K562 (cell line): ENCODE measurements around the gene MYO1B. TPM values are rescaled to one million over a fixed set of nuclear protein-coding genes. Genes with fewer than 3 reads are reported as not detected.

ENCODE experiments used
- ATAC-seq: fragments of 200-7000 bp; cut with Tn5 transposase; 3 replicates; pipeline ENCODE4 v1.9.1; 2020; ENCODE audit warnings: moderate library complexity
- BruUV-seq: library from RNA; stranded (reverse); fragments of 400-500 nt; replicated peaks from 2 replicates; lab custom pipeline; 2021; lab: Mats Ljungman, UMichigan
- CTCF ChIA-PET: fragments of 300-600 bp; formaldehyde crosslinking; extraction: SDS; loops from one replicate; lab custom pipeline; 2021; ENCODE audit warnings: low intra/inter-chr PET ratio; lab: Yijun Ruan, JAX
- POLR2A ChIA-PET: fragments of 300-600, 350-650 bp; sonication (Branson Sonifier 250); formaldehyde crosslinking; extraction: SDS; loops from one replicate; lab custom pipeline; 2021; ENCODE audit warnings: antibody characterized with exemption, inconsistent platforms; lab: Yijun Ruan, JAX
- DNase-seq, 4 experiments: peaks; one replicate each; pipeline versions ENCODE4 v3.0.0 to v3.0.0-alpha.2; 2011 to 2018; ENCODE audit warnings: low spot score in 3 of 4, mixed read lengths in 3 of 4; ENCODE audit errors: extremely low read depth in 1 of 4
- FAIRE-seq: peaks from 2 replicates; lab custom pipeline; 2011; peaks lifted over from hg19 to GRCh38; lab: Jason Lieb, UNC
- H2AFZ ChIP-seq: 2 replicates; pipeline ENCODE4 v1.6.0; 2011; ENCODE audit warnings: low read depth, low read length, control low read depth, inconsistent platforms
- H3K27ac ChIP-seq: fragments of 200-600 bp; 3 replicates; pipeline ENCODE4 v1.8.0; 2011; ENCODE audit warnings: low read depth, mild to moderate bottlenecking, control low read depth, inconsistent platforms, low read length, moderate library complexity, mixed read lengths; ENCODE audit errors: extremely low read depth
- H3K27me3 ChIP-seq, 2 experiments: fragments of 300-600 bp in 1 of 2; 2 replicates in 1 of 2; 3 replicates in 1 of 2; pipeline versions ENCODE4 v1.6.0 to v1.8.0; 2011; ENCODE audit warnings: inconsistent platforms in 2 of 2, low read length in 2 of 2, mild to moderate bottlenecking in 1 of 2, mixed read lengths in 1 of 2, moderate library complexity in 1 of 2; ENCODE audit not compliant: control insufficient read depth in 2 of 2, insufficient read depth in 2 of 2
- H3K36me3 ChIP-seq: fragments of 300-600 bp; 3 replicates; pipeline ENCODE4 v1.8.0; 2011; ENCODE audit warnings: mild to moderate bottlenecking, low read length, inconsistent platforms; ENCODE audit not compliant: control insufficient read depth, insufficient read depth
- H3K4me1 ChIP-seq, 2 experiments: fragments of 200-600 bp in 1 of 2; replicated peaks in 1 of 2; 2 replicates in 1 of 2; 3 replicates in 1 of 2; pipeline versions ENCODE4 v1.5.1 to v1.8.0; 2011; ENCODE audit warnings: inconsistent platforms in 2 of 2, low read length in 2 of 2, mild to moderate bottlenecking in 1 of 2, mixed read lengths in 1 of 2, moderate library complexity in 1 of 2; ENCODE audit not compliant: control insufficient read depth in 2 of 2, insufficient read depth in 2 of 2
- H3K4me2 ChIP-seq: 2 replicates; pipeline ENCODE4 v1.6.1; 2011; ENCODE audit warnings: low read length, control low read depth, inconsistent platforms, mixed read lengths; ENCODE audit not compliant: insufficient read depth
- H3K4me3 ChIP-seq: fragments of 200-600 bp; sonication (generic), shearing (Covaris generic); 2 replicates; pipeline ENCODE4 v1.5.1; 2016; ENCODE audit warnings: control low read depth, inconsistent platforms
- H3K79me2 ChIP-seq: fragments of 200-600 bp; 3 replicates; pipeline ENCODE4 v1.8.0; 2011; ENCODE audit warnings: low read length, inconsistent platforms; ENCODE audit not compliant: control insufficient read depth, insufficient read depth
- H3K9ac ChIP-seq, 2 experiments: 2 replicates each; pipeline versions ENCODE4 v1.6.0 to v1.6.1; 2011; ENCODE audit warnings: low read depth in 2 of 2, low read length in 2 of 2, control low read depth in 1 of 2, inconsistent platforms in 1 of 2, mild to moderate bottlenecking in 1 of 2, mixed read lengths in 1 of 2; ENCODE audit not compliant: insufficient read depth in 1 of 2
- H3K9me1 ChIP-seq: one replicate; pipeline ENCODE4 v1.6.0; 2011; ENCODE audit warnings: inconsistent platforms, mild to moderate bottlenecking, low read length, moderate library complexity; ENCODE audit not compliant: control insufficient read depth, insufficient read depth
- H3K9me3 ChIP-seq: replicated peaks from 2 replicates; pipeline ENCODE4 v1.5.1; 2011; ENCODE audit warnings: low read depth, low read length, inconsistent platforms; ENCODE audit not compliant: control insufficient read depth, insufficient read depth
- H4K20me1 ChIP-seq: replicated peaks from 2 replicates; pipeline ENCODE4 v1.6.1; 2011; ENCODE audit warnings: low read length, inconsistent platforms, mixed read lengths; ENCODE audit not compliant: control insufficient read depth, insufficient read depth
- AFF1 ChIP-seq, 2 experiments: fragments of 450-650 bp; IDR thresholded peaks; 2 replicates each; pipeline ENCODE4 v1.6.1; 2018; ENCODE audit warnings: mild to moderate bottlenecking in 2 of 2, low read depth in 1 of 2; ENCODE audit not compliant: partially characterized antibody in 2 of 2
- EP400 ChIP-seq: fragments of 450-650 bp; IDR thresholded peaks from 2 replicates; pipeline ENCODE4 v1.6.1; 2017; ENCODE audit warnings: antibody characterized with exemption, mild to moderate bottlenecking, moderate library complexity
- ETV1 ChIP-seq: fragments of 450-650 bp; conservative IDR thresholded peaks from 2 replicates; pipeline ENCODE4 v1.6.1; 2016; ENCODE audit warnings: missing genetic modification characterization, control low read depth, low read depth, missing compliant biosample characterization
- NR2F6 ChIP-seq: fragments of 450-650 bp; formaldehyde crosslinking; IDR thresholded peaks from 2 replicates; pipeline ENCODE4 v1.4.0; 2020; ENCODE audit warnings: mild to moderate bottlenecking
- WGBS: fragments of 100-300 bp; shearing (Covaris generic); methylation state at CpG from one replicate; pipeline ENCODE4 v1.1.6; 2016; ENCODE audit warnings: low coverage, mixed read lengths; ENCODE audit not compliant: insufficient coverage; ENCODE audit errors: missing lambda C conversion rate; 5-methylcytosine and 5-hydroxymethylcytosine counted together
- in situ Hi-C: fragments of 300-500 bp; cut with MboI; formaldehyde crosslinking; loops from 4 replicates; pipeline ENCODE4 v1.15.0; 2018; ENCODE audit warnings: inconsistent platforms, mixed read lengths
- intact Hi-C: fragments of 100-400 bp; cut with micrococcal nuclease; formaldehyde crosslinking; loops from 2 replicates; pipeline ENCODE4 v1.14.2; 2022
- polyA plus RNA-seq, 8 experiments: library from polyadenylated mRNA; depleted of rRNA in 4 of 8; stranded (reverse) in 5 of 8; unstranded in 3 of 8; fragments of >200 nt; fragmentation: Nextera tagmentation in 2 of 8; fragmentation: Illumina TruSeq in 1 of 8; extraction: Ambion mirVana in 2 of 8; extraction: Trizol in 1 of 8; gene quantifications; 2 replicates each; pipeline versions ENCODE4 v1.2.1 to v1.2.3, GENCODE V29; 2011 to 2014; ENCODE audit warnings: inconsistent platforms in 1 of 8, missing spikeins in 1 of 8
- total RNA-seq, 7 experiments: library from RNA; depleted of rRNA in 6 of 7; stranded (reverse); fragments of >200 nt in 6 of 7; fragmentation: Illumina TruSeq in 2 of 7; extraction: Trizol in 2 of 7; gene quantifications; 2 replicates each; pipeline versions ENCODE4 v1.2.1 to v1.2.3, GENCODE V29; 2011 to 2021; ENCODE audit warnings: low replicate concordance in 1 of 7

The MYO1B gene
- total and polyA plus RNA-seq, 9 of the 15 experiments (the other 6 are each of a cell fraction or from before 2014, with no cell fraction given), result 0.04 to 0.33 (median 0.20) TPM; not detected in 5

GRCh38 chr2:191355170-191355758 is 110.1 kb downstream of the MYO1B start (continued):
- no peak for TF ChIP-seq AFF1 (IDR thresholded peaks at IDR 0.05; ENCODE audit: low read depth in 1 of 2, partially characterized antibody in 2 of 2)
- no peak for TF ChIP-seq EP400

DNA sequence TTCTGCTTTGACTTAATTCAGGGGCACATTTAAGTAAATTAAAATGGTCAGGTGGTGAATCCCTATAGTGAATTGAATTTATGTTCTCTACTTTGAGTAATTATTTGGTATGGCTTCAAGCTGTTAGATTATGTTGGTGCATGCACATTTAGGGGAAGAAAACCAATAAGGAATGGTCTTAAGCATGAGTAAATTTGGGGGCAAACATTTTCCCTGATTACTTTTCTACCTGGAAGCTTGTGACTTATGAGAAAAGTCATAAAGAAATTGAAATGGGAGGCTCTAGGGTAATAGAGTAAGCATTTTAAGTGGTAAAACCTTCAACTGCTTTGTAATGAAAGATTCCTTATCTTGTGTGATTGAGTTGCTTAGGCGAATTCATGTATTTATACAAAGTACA is 112.5 kb downstream of the MYO1B start:
- Histone ChIP-seq H2AFZ (no peak overlapping the region), H3K79me2 (no peaks in the 10 kb centered on the region), H3K9me1 (no peaks in the 10 kb centered on the region), H3K9me3 (no peaks in the 10 kb centered on the region), H3K4me1 (no peaks in the 10 kb centered on the region), H3K27me3 (no peaks in the 10 kb centered on the region), H3K4me2 (no peak overlapping the region), H3K4me3 (no peak overlapping the region), H3K9ac (no peak overlapping the region), H4K20me1 (no peaks in the 10 kb centered on the region), H3K36me3 (no peaks in the 10 kb centered on the region), H3K27ac (no peak overlapping the region)
- in situ Hi-C loops (no loop called here), intact Hi-C loops (no loop called here)
- no peak for DNase-seq
- ChIA-PET POLR2A (interaction anchor here (0.5 kb wide), 1 partner anchor 550 kb away, joined by 3 read pairs; no protein-coding TSS in a partner anchor), CTCF (no interaction called here)
- TF ChIP-seq NR2F6 (CRISPR knock-in tag), result no peak
- no peak for TF ChIP-seq ETV1 (tag)
- WGBS, result 0% methylated on average over 1 of the region's 1 CpG
- no peak for ATAC-seq
- FAIRE-seq, result no peak
- BruUV-seq, result no TSS peak
